Lower leg skin (tissue), 4 donors: ENCODE results near the gene ASPSCR1. TPM values are rescaled to one million over a fixed set of nuclear protein-coding genes. Genes with fewer than 3 reads are reported as not detected.
"Not testable (repeated sequence)": the region's sequence is repeated elsewhere in the genome, so short reads cannot be mapped to it uniquely, and the experiment has no call there.

Experiments
- DNase-seq, 2 donors: peaks; one replicate each; pipeline ENCODE4 v3.0.0-alpha.2; 2019; ENCODE audit warnings: low spot score in 2 of 2
- H3K4me3 ChIP-seq: fragments of 200-600 bp; sonication (generic); 2 replicates; pipeline ENCODE4 v1.5.1; 2017; ENCODE audit warnings: mild to moderate bottlenecking, low read depth; ENCODE audit not compliant: poor library complexity, severe bottlenecking
- CTCF ChIP-seq, 3 donors: fragments of 450-650 bp; IDR thresholded peaks; one replicate each; pipeline ENCODE4 v1.5.1; 2016; ENCODE audit warnings: antibody characterized with exemption in 3 of 3, mild to moderate bottlenecking in 3 of 3, moderate library complexity in 2 of 3
- POLR2A ChIP-seq, 2 donors: fragments of 450-650 bp; IDR thresholded peaks; one replicate each; pipeline ENCODE4 v1.6.1; 2016 to 2017; ENCODE audit warnings: antibody characterized with exemption in 2 of 2, mild to moderate bottlenecking in 1 of 2, moderate library complexity in 1 of 2
- WGBS, 2 donors: methylation state at CpG; one replicate each; pipeline ENCODE4 v1.1.5; 2018; 5-methylcytosine and 5-hydroxymethylcytosine counted together
- intact Hi-C: fragments of 100-400 bp; cut with DNase I; formaldehyde crosslinking; loops from one replicate; pipeline ENCODE4 v1.15.0; 2023; ENCODE audit warnings: low total_unique reads
- total RNA-seq, 4 donors: library from RNA; depleted of rRNA; stranded (reverse); fragments of >200 nt; gene quantifications; one replicate each; pipeline ENCODE4 v1.1.0, GENCODE V29; 2016

ASPSCR1 gene
- total RNA-seq, 4 donors from 2014 or later, result 24.0 to 31.5 (median 27.4) TPM

GRCh38 chr17:81976332-81977210 lies 858 bp upstream of the ASPSCR1 start:
- TF ChIP-seq CTCF (IDR thresholded peaks at IDR 0.05) (no peak), POLR2A (IDR thresholded peaks at IDR 0.05) (no peak)
- no peak for DNase-seq
- peak overlapping the region; percentile 33 for H3K4me3 ChIP-seq
- intact Hi-C loops, result no loop called here
- 27 to 30% methylated on average over 24 to 26 of the region's 30 CpGs for WGBS, 2 donors

GRCh38 chr17:81978524-81979298 lies 1.3 kb downstream of the ASPSCR1 start:
- intact Hi-C loops, result no loop called here
- no peak for DNase-seq
- WGBS, 2 donors, result 80 to 83% methylated on average over 27 of the region's 27 CpGs
- H3K4me3 ChIP-seq, result no peak overlapping the region
- no peak for TF ChIP-seq POLR2A (IDR thresholded peaks at IDR 0.05)
- TF ChIP-seq CTCF (IDR thresholded peaks at IDR 0.05), result no peak

GRCh38 chr17:81980122-81980521 lies 2.7 kb downstream of the ASPSCR1 start:
- WGBS, 2 donors, result 94 to 95% methylated on average over 4 of the region's 4 CpGs
- H3K4me3 ChIP-seq, result no peak overlapping the region
- intact Hi-C loops, result no loop called here
- no peak for DNase-seq
- TF ChIP-seq CTCF (IDR thresholded peaks at IDR 0.05) (no peak), POLR2A (IDR thresholded peaks at IDR 0.05) (no peak)

- no peak for DNase-seq
- 73 to 75% methylated on average over 9 of the region's 9 CpGs for WGBS, 2 donors
- TF ChIP-seq CTCF (IDR thresholded peaks at IDR 0.05) (no peak), POLR2A (IDR thresholded peaks at IDR 0.05) (no peak)
- intact Hi-C loops, result no loop called here
- H3K4me3 ChIP-seq, result no peak overlapping the region
Observed at GRCh38 chr17:81980707-81981343, 3.4 kb downstream of the ASPSCR1 start.

GRCh38 chr17:81981511-81981910 lies 4.1 kb downstream of the ASPSCR1 start:
- intact Hi-C loops, H3K4me3 ChIP-seq, DNase-seq: not testable (repeated sequence)
- WGBS, 2 donors, result 94 to 95% methylated on average over 12 of the region's 12 CpGs
